ENCODE measurements around the gene CLMP.
A peak's percentile ranks its signal among the peaks of the same experiment; 100 is the strongest.
"Not testable (repeated sequence)": the region's sequence is repeated elsewhere in the genome, so short reads cannot be mapped to it uniquely, and the experiment has no call there.

Gene CLMP

GRCh38 chr11:123085497-123085896 lies 109.6 kb downstream of the CLMP start:
- DNase-seq, result no peak

GRCh38 chr11:123084454-123084853 lies 110.6 kb downstream of the CLMP start:
- no peak for DNase-seq

GRCh38 chr11:123083623-123084029 lies 111.4 kb downstream of the CLMP start:
- DNase-seq, result no peak

- DNase-seq, result no peak
Observed at GRCh38 chr11:123082977-123083376, 112.1 kb downstream of the CLMP start.

- no peak for DNase-seq
Observed at GRCh38 chr11:123080015-123080414, 115.0 kb downstream of the CLMP start.

GRCh38 chr11:123076484-123076883 lies 118.6 kb downstream of the CLMP start:
- DNase-seq, result no peak

GRCh38 chr11:123073343-123074057 lies 121.5 kb downstream of the CLMP start:
- no peak for DNase-seq

- no peak for DNase-seq
Observed at GRCh38 chr11:123072762-123073161, 122.3 kb downstream of the CLMP start.

GRCh38 chr11:123072332-123072761 lies 122.7 kb downstream of the CLMP start:
- no peak for DNase-seq

- DNase-seq, result no peak
Observed at GRCh38 chr11:123069908-123070821, 124.9 kb downstream of the CLMP start.

GRCh38 chr11:123065621-123066020 lies 129.4 kb downstream of the CLMP start:
- DNase-seq, result no peak

GRCh38 chr11:123063826-123064657 lies 131.0 kb downstream of the CLMP start:
- DNase-seq, result peak; percentile 38

- DNase-seq, result peak; percentile 85
Observed at GRCh38 chr11:123062892-123063825, 131.9 kb downstream of the CLMP start.

- DNase-seq, result peak; percentile 97
Observed at GRCh38 chr11:123062158-123062891, 132.7 kb downstream of the CLMP start.

- no peak for DNase-seq
Observed at GRCh38 chr11:123061403-123062157, 133.5 kb downstream of the CLMP start, which contains the start of gene HSPA8. TSS of gene HSPA8 (minus strand) at chr11:123062136. CDS start at chr11:123061324, 812 bp downstream.

- no peak for DNase-seq
Observed at GRCh38 chr11:123060277-123061000, 134.6 kb downstream of the CLMP start.

- not testable (repeated sequence) for DNase-seq
Observed at GRCh38 chr11:123059041-123059920, 135.8 kb downstream of the CLMP start.

Measured in right kidney (tissue), 1 donor.